BJ (cell line): Measurements from ENCODE around the gene ATP13A5. TPM values are rescaled to one million over a fixed set of nuclear protein-coding genes. Genes with fewer than 3 reads are reported as not detected.
A peak's percentile ranks its signal among the peaks of the same experiment; 100 is the strongest.

ENCODE experiments used
- CTCF ChIA-PET: fragments of 350-600 bp; formaldehyde crosslinking; extraction: SDS; loops from one replicate; lab custom pipeline; 2021; ENCODE audit warnings: antibody characterized with exemption, inconsistent platforms; lab: Yijun Ruan, JAX
- POLR2A ChIA-PET: fragments of 300-600 bp; sonication (Branson Sonifier 250); formaldehyde crosslinking; extraction: SDS; loops from one replicate; lab custom pipeline; 2021; ENCODE audit warnings: antibody characterized with exemption; lab: Charles Lee
- DNase-seq: peaks from one replicate; pipeline ENCODE4 v3.0.0-alpha.2; 2011; ENCODE audit warnings: low read depth
- H3K27me3 ChIP-seq: 2 replicates; pipeline ENCODE4 v1.6.0; 2011; ENCODE audit warnings: low read length; ENCODE audit not compliant: control insufficient read depth, insufficient read depth
- H3K36me3 ChIP-seq: 2 replicates; pipeline ENCODE4 v1.5.1; 2011; ENCODE audit warnings: low read length; ENCODE audit not compliant: control insufficient read depth, insufficient read depth
- H3K4me3 ChIP-seq: 2 replicates; pipeline ENCODE4 v1.5.1; 2011; ENCODE audit warnings: low read depth, mild to moderate bottlenecking, control low read depth, low read length
- polyA plus RNA-seq: library from polyadenylated mRNA; depleted of rRNA; stranded (reverse); fragments of >200 nt; gene quantifications from 2 replicates; pipeline ENCODE4 v1.2.3, GENCODE V29; 2011
- TF ChIP-seq, protein P1 (sequence below): IDR thresholded peaks from 2 replicates; pipeline ENCODE4 v1.5.1; 2011; ENCODE audit warnings: low read depth, mild to moderate bottlenecking, control low read depth, inconsistent platforms, low read length, moderate library complexity; ENCODE audit not compliant: insufficient read depth

The ATP13A5 gene
- polyA plus RNA-seq, 1 experiment: not detected

- CTCF ChIA-PET: no interaction called here
- POLR2A ChIA-PET: no interaction called here
- DNase-seq: peak; percentile 0
Observed at GRCh38 chr3:193240850-193241706, 137.5 kb downstream of the ATP13A5 start, which contains the start of gene PLAAT1. PLAAT1 (plus strand) TSS chr3:193241222; CDS start chr3:193255651, 14,429 bp downstream.

GRCh38 chr3:193240436-193240849 lies 138.1 kb downstream of the ATP13A5 start:
- H3K27me3 ChIP-seq: no peaks in the 10 kb centered on the region
- CTCF ChIA-PET: no interaction called here

More at GRCh38 chr3:193240850-193241706, 137.5 kb downstream of the ATP13A5 start, which contains the start of gene PLAAT1:
- TF ChIP-seq, protein P1, sequence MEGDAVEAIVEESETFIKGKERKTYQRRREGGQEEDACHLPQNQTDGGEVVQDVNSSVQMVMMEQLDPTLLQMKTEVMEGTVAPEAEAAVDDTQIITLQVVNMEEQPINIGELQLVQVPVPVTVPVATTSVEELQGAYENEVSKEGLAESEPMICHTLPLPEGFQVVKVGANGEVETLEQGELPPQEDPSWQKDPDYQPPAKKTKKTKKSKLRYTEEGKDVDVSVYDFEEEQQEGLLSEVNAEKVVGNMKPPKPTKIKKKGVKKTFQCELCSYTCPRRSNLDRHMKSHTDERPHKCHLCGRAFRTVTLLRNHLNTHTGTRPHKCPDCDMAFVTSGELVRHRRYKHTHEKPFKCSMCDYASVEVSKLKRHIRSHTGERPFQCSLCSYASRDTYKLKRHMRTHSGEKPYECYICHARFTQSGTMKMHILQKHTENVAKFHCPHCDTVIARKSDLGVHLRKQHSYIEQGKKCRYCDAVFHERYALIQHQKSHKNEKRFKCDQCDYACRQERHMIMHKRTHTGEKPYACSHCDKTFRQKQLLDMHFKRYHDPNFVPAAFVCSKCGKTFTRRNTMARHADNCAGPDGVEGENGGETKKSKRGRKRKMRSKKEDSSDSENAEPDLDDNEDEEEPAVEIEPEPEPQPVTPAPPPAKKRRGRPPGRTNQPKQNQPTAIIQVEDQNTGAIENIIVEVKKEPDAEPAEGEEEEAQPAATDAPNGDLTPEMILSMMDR: no peak
- peak within 1 kb of the TSS; percentile 39 for H3K4me3 ChIP-seq
- H3K36me3 ChIP-seq: no peaks in the 10 kb centered on the region
- no peaks in the 10 kb centered on the region for H3K27me3 ChIP-seq

DNA sequence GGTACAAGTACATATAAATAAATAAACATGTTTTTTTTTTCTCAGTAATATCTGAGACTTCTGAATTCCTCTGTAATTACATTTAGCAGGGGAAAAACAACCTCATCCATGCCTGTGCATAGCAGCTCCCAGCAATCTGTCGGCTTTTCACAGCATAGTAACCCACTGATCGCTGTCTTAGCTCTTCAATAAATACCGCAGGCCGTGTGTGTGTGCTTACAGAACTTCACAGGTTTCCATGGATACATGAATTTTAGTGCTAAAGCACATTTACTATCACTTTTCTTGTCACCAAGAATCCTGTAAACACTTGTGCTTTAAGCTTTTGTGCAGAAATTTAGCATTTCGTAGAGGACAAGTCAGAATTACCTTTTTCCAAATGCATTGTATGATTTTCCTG lies 141.5 kb downstream of the ATP13A5 start:
- ChIA-PET CTCF (interaction anchor here (1.7 kb wide), 1 partner anchor 8 kb away, joined by 4 read pairs; no protein-coding TSS in a partner anchor), POLR2A (no interaction called here)
- TF ChIP-seq, protein P1: no peak

More at GRCh38 chr3:193240436-193240849, 138.1 kb downstream of the ATP13A5 start:
- peak overlapping the region; percentile 39 for H3K4me3 ChIP-seq
- no peak for DNase-seq
- TF ChIP-seq, protein P1: no peak
- POLR2A ChIA-PET: no interaction called here
- H3K36me3 ChIP-seq: no peaks in the 10 kb centered on the region

DNA sequence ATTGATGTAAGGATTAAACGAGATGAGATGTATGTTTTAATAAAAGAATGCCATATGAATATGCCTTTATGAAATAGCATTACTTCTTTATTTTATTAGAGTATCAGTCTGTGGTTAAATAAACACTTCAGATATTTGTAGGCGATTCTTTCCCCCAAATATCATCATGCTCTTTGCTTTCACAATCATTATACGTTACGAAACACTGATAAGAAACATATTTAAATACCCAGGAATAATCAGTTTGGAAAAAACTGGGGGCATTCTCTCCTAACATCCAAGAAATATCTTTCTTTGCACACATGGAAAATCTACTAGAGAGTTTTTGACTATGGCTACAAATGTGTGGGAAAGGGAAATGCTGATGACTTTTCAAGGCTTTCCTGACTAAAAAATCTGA lies 142.0 kb downstream of the ATP13A5 start:
- TF ChIP-seq, protein P1: no peak
- CTCF ChIA-PET: no interaction called here
- no peak for DNase-seq
- H3K27me3 ChIP-seq: no peaks in the 10 kb centered on the region
- POLR2A ChIA-PET: no interaction called here
- H3K36me3 ChIP-seq: no peaks in the 10 kb centered on the region
- no peak overlapping the region for H3K4me3 ChIP-seq

More for the DNA sequence above, 141.5 kb downstream of the ATP13A5 start:
- Histone ChIP-seq H3K4me3 (no peak overlapping the region), H3K27me3 (no peaks in the 10 kb centered on the region), H3K36me3 (no peaks in the 10 kb centered on the region)
- DNase-seq: no peak

- DNase-seq: no peak
- Histone ChIP-seq H3K36me3 (no peaks in the 10 kb centered on the region), H3K4me3 (no peak overlapping the region), H3K27me3 (no peaks in the 10 kb centered on the region)
- TF ChIP-seq, protein P1: no peak
- ChIA-PET CTCF (no interaction called here), POLR2A (no interaction called here)
Observed at GRCh38 chr3:193231201-193231600, 147.4 kb downstream of the ATP13A5 start.
